ENCODE data around the gene IGFBP5. TPM values are rescaled to one million over a fixed set of nuclear protein-coding genes. Genes with fewer than 3 reads are reported as not detected.

The IGFBP5 gene
- total RNA-seq, 1 donor from 2014 or later, result 150 TPM

DNA sequence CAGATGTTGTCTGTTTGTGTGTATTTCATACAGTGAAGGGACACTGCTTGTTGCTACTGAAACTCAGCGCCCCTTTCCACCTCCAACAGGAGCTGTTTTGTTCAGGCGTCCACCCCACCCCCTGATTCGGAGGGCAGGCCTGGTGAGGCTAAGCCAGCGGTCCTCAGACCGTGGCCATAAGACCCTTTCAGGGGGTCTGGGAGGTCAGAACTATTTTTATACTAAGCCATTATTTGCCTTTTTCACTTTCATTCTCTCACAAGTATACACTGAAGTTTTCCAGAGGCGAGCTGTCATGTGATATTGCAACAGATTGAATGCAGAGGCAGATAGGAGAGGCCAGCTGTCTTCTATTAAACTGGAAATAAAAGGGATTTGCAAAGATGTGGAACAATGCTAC lies 39.7 kb upstream of the IGFBP5 start:
- H3K4me3 ChIP-seq, result no peak overlapping the region
- H4K20me1 ChIP-seq (ENCODE audit: low read depth), result no peaks in the 10 kb centered on the region
- no peak overlapping the region for H3K9ac ChIP-seq
- H3K4me1 ChIP-seq, result peaks cover 14% of the 10 kb centered on the region
- no peaks in the 10 kb centered on the region for H3K79me2 ChIP-seq (ENCODE audit: low read depth)
- no peak for DNase-seq (ENCODE audit: low spot score)
- no peak overlapping the region for H2AFZ ChIP-seq (replicated peaks)
- Mint-ChIP-seq H3K27ac (no peak overlapping the region), H3K4me3 (no peak overlapping the region), H3K4me1 (peaks cover 29% of the 10 kb centered on the region), H3K36me3 (no peaks in the 10 kb centered on the region), H3K27me3 (ENCODE audit: insufficient read depth, low read depth) (peaks cover 13% of the 10 kb centered on the region), H3K9me3 (no peaks in the 10 kb centered on the region)
- no peaks in the 10 kb centered on the region for H3K36me3 ChIP-seq
- H3K27me3 ChIP-seq, result no peaks in the 10 kb centered on the region
- no peak overlapping the region for H3K4me2 ChIP-seq
- H3K9me3 ChIP-seq (ENCODE audit: low read depth), result no peaks in the 10 kb centered on the region
- H3K27ac ChIP-seq, result no peak overlapping the region
- TF ChIP-seq EZH2 (IDR thresholded peaks at IDR 0.05) (no peak), EZH2phosphoT487 (IDR thresholded peaks at IDR 0.05) (no peak), CTCF (IDR thresholded peaks at IDR 0.05) (no peak)
- H3F3A ChIP-seq (ENCODE audit: low read depth), result peaks cover 5% of the 10 kb centered on the region

GRCh38 chr2:216733046-216733445 lies 37.7 kb upstream of the IGFBP5 start:
- Mint-ChIP-seq H3K4me1 (peaks cover 19% of the 10 kb centered on the region), H3K27me3 (ENCODE audit: insufficient read depth, low read depth) (peaks cover 13% of the 10 kb centered on the region), H3K36me3 (no peaks in the 10 kb centered on the region), H3K27ac (no peak overlapping the region), H3K9me3 (no peaks in the 10 kb centered on the region), H3K4me3 (no peak overlapping the region)
- no peaks in the 10 kb centered on the region for H3K36me3 ChIP-seq
- H4K20me1 ChIP-seq (ENCODE audit: low read depth), result no peaks in the 10 kb centered on the region
- H3K27ac ChIP-seq, result no peak overlapping the region
- H2AFZ ChIP-seq (replicated peaks), result no peak overlapping the region
- no peak for DNase-seq (ENCODE audit: low spot score)
- H3K4me3 ChIP-seq, result no peak overlapping the region
- H3K9me3 ChIP-seq (ENCODE audit: low read depth), result no peaks in the 10 kb centered on the region
- H3F3A ChIP-seq (ENCODE audit: low read depth), result no peaks in the 10 kb centered on the region
- TF ChIP-seq EZH2 (IDR thresholded peaks at IDR 0.05) (no peak), CTCF (IDR thresholded peaks at IDR 0.05) (no peak), EZH2phosphoT487 (IDR thresholded peaks at IDR 0.05) (no peak)
- no peaks in the 10 kb centered on the region for H3K79me2 ChIP-seq (ENCODE audit: low read depth)
- peaks cover 8% of the 10 kb centered on the region for H3K4me1 ChIP-seq
- no peak overlapping the region for H3K4me2 ChIP-seq
- no peak overlapping the region for H3K9ac ChIP-seq
- H3K27me3 ChIP-seq, result no peaks in the 10 kb centered on the region

- Mint-ChIP-seq H3K36me3 (no peaks in the 10 kb centered on the region), H3K27ac (no peak overlapping the region)
- no peak for DNase-seq (ENCODE audit: low spot score)
Observed at GRCh38 chr2:216732334-216732733, 37.0 kb upstream of the IGFBP5 start.

More at GRCh38 chr2:216732334-216732733, 37.0 kb upstream of the IGFBP5 start:
- Histone ChIP-seq H3K4me3 (no peak overlapping the region), H4K20me1 (ENCODE audit: low read depth) (no peaks in the 10 kb centered on the region), H3K9ac (no peak overlapping the region), H3K27me3 (no peaks in the 10 kb centered on the region), H3K9me3 (ENCODE audit: low read depth) (no peaks in the 10 kb centered on the region), H3K4me1 (peaks cover 1% of the 10 kb centered on the region), H3F3A (ENCODE audit: low read depth) (no peaks in the 10 kb centered on the region), H3K27ac (no peak overlapping the region), H3K36me3 (no peaks in the 10 kb centered on the region), H3K4me2 (no peak overlapping the region), H3K79me2 (ENCODE audit: low read depth) (no peaks in the 10 kb centered on the region), H2AFZ (replicated peaks) (no peak overlapping the region)
- peaks cover 12% of the 10 kb centered on the region for H3K27me3 Mint-ChIP-seq (ENCODE audit: insufficient read depth, low read depth)
- no peak overlapping the region for H3K4me3 Mint-ChIP-seq
- peaks cover 12% of the 10 kb centered on the region for H3K4me1 Mint-ChIP-seq
- no peaks in the 10 kb centered on the region for H3K9me3 Mint-ChIP-seq
- TF ChIP-seq EZH2phosphoT487 (IDR thresholded peaks at IDR 0.05), result no peak
- no peak for TF ChIP-seq EZH2 (IDR thresholded peaks at IDR 0.05)
- no peak for TF ChIP-seq CTCF (IDR thresholded peaks at IDR 0.05)
